Esophagus (tissue), 2 donors: ENCODE measurements around the gene HYAL1. TPM values are rescaled to one million over a fixed set of nuclear protein-coding genes. Genes with fewer than 3 reads are reported as not detected.

Experiments used
- H3K27ac ChIP-seq, 2 donors: one replicate each; pipeline ENCODE4 v1.5.1; 2013; ENCODE audit warnings: low read depth in 2 of 2, mild to moderate bottlenecking in 2 of 2, inconsistent platforms in 1 of 2, low read length in 1 of 2, moderate library complexity in 1 of 2
- H3K27me3 ChIP-seq, 2 donors: one replicate each; pipeline ENCODE4 v1.6.1; 2013; ENCODE audit warnings: low read length in 2 of 2, control low read depth in 1 of 2, mild to moderate bottlenecking in 1 of 2; ENCODE audit not compliant: insufficient read depth in 2 of 2, control insufficient read depth in 1 of 2
- H3K36me3 ChIP-seq, 2 donors: one replicate each; pipeline ENCODE4 v1.6.1; 2013; ENCODE audit warnings: low read length in 1 of 2; ENCODE audit not compliant: control insufficient read depth in 2 of 2, insufficient read depth in 2 of 2
- H3K4me1 ChIP-seq, 2 donors: one replicate each; pipeline ENCODE4 v1.6.1; 2013; ENCODE audit warnings: low read length in 1 of 2; ENCODE audit not compliant: control insufficient read depth in 2 of 2, insufficient read depth in 2 of 2
- H3K4me3 ChIP-seq, 2 donors: one replicate each; pipeline ENCODE4 v1.5.1; 2013; ENCODE audit warnings: low read length in 2 of 2, mild to moderate bottlenecking in 2 of 2, low read depth in 1 of 2, moderate library complexity in 1 of 2
- H3K9me3 ChIP-seq, 2 donors: one replicate each; pipeline ENCODE4 v1.6.1; 2013; ENCODE audit warnings: mild to moderate bottlenecking in 2 of 2, low read depth in 1 of 2, low read length in 1 of 2, moderate library complexity in 1 of 2; ENCODE audit not compliant: control insufficient read depth in 2 of 2, insufficient read depth in 1 of 2
- WGBS, 2 donors: extraction: QIAGEN DNeasy Blood & Tissue Kit; methylation state at CpG; one replicate each; pipeline ENCODE4 v1.1.7; 2013; 5-methylcytosine and 5-hydroxymethylcytosine counted together
- polyA plus RNA-seq, 2 donors: library from polyadenylated mRNA; stranded (reverse); fragments of 200-250 nt; gene quantifications; one replicate each; pipeline ENCODE4 v1.2.3, GENCODE V29; 2013
- donor health status: healthy with polysubstance abuse.
- donor health status: Bipolar disorder and iron deficiency.

Gene HYAL1
- polyA plus RNA-seq, 2 donors, result 3.2 to 4.2 TPM

- Histone ChIP-seq H3K9me3 (no peaks in the 10 kb centered on the region), H3K27ac (no peak overlapping the region), H3K36me3 (peaks cover 0 to 6% of the 10 kb centered on the region in 2 donors), H3K4me3 (no peak overlapping the region), H3K27me3 (no peaks in the 10 kb centered on the region), H3K4me1 (peaks cover 15 to 25% of the 10 kb centered on the region in 2 donors)
- WGBS, 2 donors, result 86 to 89% methylated on average over 13 of the region's 13 CpGs
These were observed 39.6 kb upstream of the HYAL1 start for GRCh38 chr3:50342813-50343633.

- 79 to 86% methylated on average over 13 of the region's 13 CpGs for WGBS, 2 donors
- H3K27ac ChIP-seq, result no peak overlapping the region
- peaks cover 15 to 27% of the 10 kb centered on the region in 2 donors for H3K4me1 ChIP-seq
These were observed 38.7 kb upstream of the HYAL1 start for GRCh38 chr3:50341996-50342650.

GRCh38 chr3:50341537-50341936, 38.2 kb upstream of the HYAL1 start:
- Histone ChIP-seq H3K27ac (peak overlapping the region in 1 of 2 donors; percentile 78), H3K4me3 (peak overlapping the region in 1 of 2 donors; percentile 1), H3K9me3 (no peaks in the 10 kb centered on the region), H3K4me1 (peaks cover 15 to 28% of the 10 kb centered on the region in 2 donors), H3K27me3 (no peaks in the 10 kb centered on the region), H3K36me3 (no peaks in the 10 kb centered on the region)
- WGBS, 2 donors, result 87 to 92% methylated on average over 9 of the region's 9 CpGs

More at GRCh38 chr3:50341996-50342650, 38.7 kb upstream of the HYAL1 start:
- Histone ChIP-seq H3K27me3 (no peaks in the 10 kb centered on the region), H3K4me3 (no peak overlapping the region), H3K36me3 (no peaks in the 10 kb centered on the region), H3K9me3 (no peaks in the 10 kb centered on the region)

- no peaks in the 10 kb centered on the region for H3K36me3 ChIP-seq
- 4 to 7% methylated on average over 64 to 85 of the region's 85 CpGs for WGBS, 2 donors
- peak within 1 kb of the TSS; percentile 78 to 79 for H3K27ac ChIP-seq
- peaks cover 15 to 26% of the 10 kb centered on the region in 2 donors for H3K4me1 ChIP-seq
- H3K27me3 ChIP-seq, result no peaks in the 10 kb centered on the region
- no peaks in the 10 kb centered on the region for H3K9me3 ChIP-seq
- peak within 1 kb of the TSS; percentile 40 to 58 for H3K4me3 ChIP-seq
These were observed 37.3 kb upstream of the HYAL1 start, which contains the start of gene RASSF1 for GRCh38 chr3:50340448-50341329. RASSF1 (minus strand) TSS chr3:50340836; CDS start chr3:50340805, 31 bp downstream.

- no peaks in the 10 kb centered on the region for H3K9me3 ChIP-seq
- H3K36me3 ChIP-seq, result no peaks in the 10 kb centered on the region
- H3K4me3 ChIP-seq, result peak overlapping the region; percentile 40 to 58
- WGBS, 2 donors, result 22 to 23% methylated on average over 9 of the region's 9 CpGs
- peak overlapping the region; percentile 78 to 79 for H3K27ac ChIP-seq
- peaks cover 12 to 22% of the 10 kb centered on the region in 2 donors for H3K4me1 ChIP-seq
- H3K27me3 ChIP-seq, result no peaks in the 10 kb centered on the region
These were observed 36.7 kb upstream of the HYAL1 start for GRCh38 chr3:50340147-50340447.

GRCh38 chr3:50339485-50340146, 36.2 kb upstream of the HYAL1 start:
- H3K36me3 ChIP-seq, result no peaks in the 10 kb centered on the region
- no peaks in the 10 kb centered on the region for H3K27me3 ChIP-seq
- H3K4me3 ChIP-seq, result peak overlapping the region; percentile 40 to 58
- no peaks in the 10 kb centered on the region for H3K9me3 ChIP-seq
- peaks cover 12 to 22% of the 10 kb centered on the region in 2 donors for H3K4me1 ChIP-seq
- 70 to 77% methylated on average over 14 of the region's 14 CpGs for WGBS, 2 donors
- peak overlapping the region; percentile 78 to 79 for H3K27ac ChIP-seq

- no peaks in the 10 kb centered on the region for H3K27me3 ChIP-seq
- H3K4me1 ChIP-seq, result peaks cover 12 to 22% of the 10 kb centered on the region in 2 donors
- WGBS, 2 donors, result 62 to 68% methylated on average over 5 of the region's 5 CpGs
- no peaks in the 10 kb centered on the region for H3K9me3 ChIP-seq
- H3K4me3 ChIP-seq, result peak overlapping the region in 1 of 2 donors; percentile 13
- H3K27ac ChIP-seq, result peak overlapping the region; percentile 30 to 98
- no peaks in the 10 kb centered on the region for H3K36me3 ChIP-seq
These were observed 35.6 kb upstream of the HYAL1 start for GRCh38 chr3:50338965-50339364.

GRCh38 chr3:50337175-50337861, 33.9 kb upstream of the HYAL1 start:
- peak overlapping the region; percentile 55 to 76 for H3K4me3 ChIP-seq
- no peaks in the 10 kb centered on the region for H3K27me3 ChIP-seq
- no peaks in the 10 kb centered on the region for H3K9me3 ChIP-seq
- H3K4me1 ChIP-seq, result peaks cover 12 to 19% of the 10 kb centered on the region in 2 donors
- H3K36me3 ChIP-seq, result peaks cover 0 to under 1% of the 10 kb centered on the region in 2 donors
- WGBS, 2 donors, result 0 to 1% methylated on average over 68 to 79 of the region's 79 CpGs
- peak overlapping the region; percentile 98 to 99 for H3K27ac ChIP-seq
